PC-9 (cell line): ENCODE results near the gene MRPL27. TPM values are rescaled to one million over a fixed set of nuclear protein-coding genes. Genes with fewer than 3 reads are reported as not detected.

Experiments used
- BruUV-seq: library from RNA; stranded (reverse); fragments of 400-500 nt; replicated peaks from 2 replicates; lab custom pipeline; 2021; lab: Mats Ljungman, UMichigan
- CTCF ChIA-PET: fragments of 300-600 bp; sonication (Branson Sonifier 250); formaldehyde crosslinking; loops from one replicate; lab custom pipeline; 2022; ENCODE audit warnings: antibody characterized with exemption; lab: Charles Lee
- POLR2A ChIA-PET: fragments of 300-600 bp; sonication (Branson Sonifier 250); formaldehyde crosslinking; loops from one replicate; lab custom pipeline; 2022; ENCODE audit warnings: antibody characterized with exemption; ENCODE audit not compliant: unreplicated experiment; lab: Charles Lee
- DNase-seq, 2 experiments: peaks; one replicate each; pipeline versions ENCODE4 v3.0.0 to v3.0.0-alpha.2; 2015 to 2022; ENCODE audit warnings: mixed read lengths in 1 of 2
- H2AFZ ChIP-seq: fragments of 200-600 bp; sonication (generic); 2 replicates; pipeline ENCODE4 v1.8.1; 2017; ENCODE audit warnings: antibody characterized with exemption
- H3F3A ChIP-seq: fragments of 200-600 bp; sonication (generic); 2 replicates; pipeline ENCODE4 v1.8.1; 2017; ENCODE audit warnings: antibody characterized with exemption, mild to moderate bottlenecking, low read depth; ENCODE audit not compliant: insufficient read depth
- H3K27ac ChIP-seq: fragments of 200-600 bp; sonication (generic); 2 replicates; pipeline ENCODE4 v1.6.1; 2016; ENCODE audit warnings: mixed run types
- H3K27me3 ChIP-seq: fragments of 200-600 bp; sonication (generic); 2 replicates; pipeline ENCODE4 v1.6.1; 2016; ENCODE audit warnings: low read depth, mixed run types; ENCODE audit not compliant: insufficient read depth
- H3K36me3 ChIP-seq: fragments of 200-600 bp; sonication (generic); 2 replicates; pipeline ENCODE4 v1.6.1; 2016; ENCODE audit warnings: low read depth, mixed run types
- H3K4me1 ChIP-seq: fragments of 200-600 bp; sonication (generic); replicated peaks from 2 replicates; pipeline ENCODE4 v1.6.1; 2016; ENCODE audit warnings: mixed run types; ENCODE audit not compliant: insufficient read depth
- H3K4me2 ChIP-seq: fragments of 200-600 bp; sonication (generic); 2 replicates; pipeline ENCODE4 v1.6.1; 2017; ENCODE audit warnings: mixed run types
- H3K4me3 ChIP-seq: fragments of 200-600 bp; sonication (generic); 2 replicates; pipeline ENCODE4 v1.6.1; 2016; ENCODE audit warnings: mixed run types
- H3K79me2 ChIP-seq: fragments of 200-600 bp; sonication (generic); 2 replicates; pipeline ENCODE4 v1.6.1; 2017; ENCODE audit warnings: low read depth, mixed run types
- H3K9me2 ChIP-seq: fragments of 200-600 bp; sonication (generic); 2 replicates; pipeline ENCODE4 v1.8.1; 2017; ENCODE audit warnings: mild to moderate bottlenecking; ENCODE audit not compliant: insufficient read depth
- H3K9me3 ChIP-seq: fragments of 200-600 bp; sonication (generic); 2 replicates; pipeline ENCODE4 v1.8.1; 2016; ENCODE audit warnings: low read depth; ENCODE audit not compliant: insufficient read depth
- H4K20me1 ChIP-seq: fragments of 200-600 bp; sonication (generic); 2 replicates; pipeline ENCODE4 v1.8.1; 2017; ENCODE audit not compliant: insufficient read depth
- CTCF ChIP-seq: fragments of 200-600 bp; sonication (generic); conservative IDR thresholded peaks from 2 replicates; pipeline ENCODE4 v1.6.1; 2017; ENCODE audit warnings: mixed run types, antibody characterized with exemption, mild to moderate bottlenecking, moderate library complexity
- EZH2 ChIP-seq: fragments of 200-600 bp; sonication (generic); IDR thresholded peaks from 2 replicates; pipeline ENCODE4 v1.8.0; 2017; ENCODE audit warnings: antibody characterized with exemption, low read depth
- intact Hi-C: fragments of 100-400 bp; cut with micrococcal nuclease; formaldehyde crosslinking; loops from one replicate; pipeline ENCODE4 v1.10.0; 2022; ENCODE audit not compliant: unreplicated experiment
- total RNA-seq: library from RNA; stranded (reverse); gene quantifications from 2 replicates; pipeline ENCODE4 v1.2.3, GENCODE V29; 2021

Gene MRPL27
- total RNA-seq, 1 experiment from 2014 or later, result 48.3 TPM

- Histone ChIP-seq H2AFZ (no peak overlapping the region), H3K9me2 (no peaks in the 10 kb centered on the region), H3K36me3 (no peaks in the 10 kb centered on the region), H4K20me1 (peaks cover 3% of the 10 kb centered on the region), H3K27me3 (no peaks in the 10 kb centered on the region), H3K9me3 (no peaks in the 10 kb centered on the region), H3F3A (peaks cover 20% of the 10 kb centered on the region; the same call in 1 of the 2 replicates), H3K4me1 (0 out of 2 replicates have a peak, but pooled peaks cover 8% of the 10 kb centered on the region), H3K4me3 (no peak overlapping the region), H3K27ac (no peak overlapping the region), H3K4me2 (0 out of 2 replicates have a peak overlapping the region, but pooled peaks have one; percentile 78), H3K79me2 (peaks cover 22% of the 10 kb centered on the region)
- ChIA-PET CTCF (no interaction called here), POLR2A (no interaction called here)
- BruUV-seq, result no TSS peak
- no peak for TF ChIP-seq EZH2
- no peak for TF ChIP-seq CTCF
- intact Hi-C loops, result no loop called here
- DNase-seq, result no peak
Measured at GRCh38 chr17:50347894-50348291, 25.1 kb downstream of the MRPL27 start.

GRCh38 chr17:50347117-50347893 lies 25.7 kb downstream of the MRPL27 start:
- Histone ChIP-seq H3K79me2 (peaks cover 22% of the 10 kb centered on the region), H3K27ac (no peak overlapping the region), H2AFZ (no peak overlapping the region), H3F3A (peaks cover 20% of the 10 kb centered on the region; the same call in 1 of the 2 replicates), H3K9me2 (no peaks in the 10 kb centered on the region), H3K4me3 (peak overlapping the region; percentile 61; the same call in 1 of the 2 replicates), H3K9me3 (no peaks in the 10 kb centered on the region), H3K4me1 (0 out of 2 replicates have a peak, but pooled peaks cover 8% of the 10 kb centered on the region), H3K36me3 (no peaks in the 10 kb centered on the region), H3K4me2 (peak overlapping the region; percentile 78), H3K27me3 (no peaks in the 10 kb centered on the region), H4K20me1 (peaks cover 3% of the 10 kb centered on the region)
- POLR2A ChIA-PET, result no interaction called here
- CTCF ChIA-PET, result interaction anchor here (0.5 kb wide), 1 partner anchor 467 kb away, joined by 3 read pairs; no protein-coding TSS in a partner anchor
- DNase-seq, result no peak
- TF ChIP-seq EZH2 (no peak), CTCF (no peak)
- intact Hi-C loops, result no loop called here
- BruUV-seq, result TSS peak; percentile 50

GRCh38 chr17:50346313-50347116 lies 26.5 kb downstream of the MRPL27 start:
- Histone ChIP-seq H3K27ac (no peak overlapping the region), H3F3A (peaks cover 20% of the 10 kb centered on the region; the same call in 1 of the 2 replicates), H4K20me1 (no peaks in the 10 kb centered on the region; the same call in none of the 2 replicates), H3K9me3 (no peaks in the 10 kb centered on the region), H3K36me3 (no peaks in the 10 kb centered on the region), H3K4me1 (0 out of 2 replicates have a peak, but pooled peaks cover 8% of the 10 kb centered on the region), H3K27me3 (no peaks in the 10 kb centered on the region), H3K4me3 (peak overlapping the region; percentile 61), H2AFZ (peak overlapping the region; percentile 85), H3K4me2 (peak overlapping the region; percentile 78), H3K9me2 (no peaks in the 10 kb centered on the region), H3K79me2 (peaks cover 22% of the 10 kb centered on the region)
- DNase-seq, result peak; percentile 35 to 51
- ChIA-PET CTCF (interaction anchor here (0.5 to 1.0 kb wide), 4 partner anchors 16 to 638 kb away, joined by 3 to 8 read pairs (median 4); no protein-coding TSS in a partner anchor), POLR2A (interaction anchor here (0.6 kb wide), 1 partner anchor 661 kb away, joined by 6 read pairs; no protein-coding TSS in a partner anchor)
- no TSS peak for BruUV-seq
- TF ChIP-seq CTCF, result no peak
- TF ChIP-seq EZH2, result no peak
- intact Hi-C loops, result no loop called here
